GM23338 (cell line): Measurements from ENCODE around the gene FER. TPM values are rescaled to one million over a fixed set of nuclear protein-coding genes. Genes with fewer than 3 reads are reported as not detected.

Experiments used
- ATAC-seq: fragments of 200-7000 bp; cut with Tn5 transposase; 3 replicates; pipeline ENCODE4 v1.9.1; 2020
- DNase-seq: peaks from one replicate; pipeline ENCODE4 v3.0.0-alpha.2; 2015; ENCODE audit warnings: low spot score
- H2AFZ ChIP-seq: fragments of 200-600 bp; sonication (generic); 2 replicates; pipeline ENCODE4 v1.8.0; 2016; ENCODE audit warnings: antibody characterized with exemption, mild to moderate bottlenecking, moderate library complexity
- H3F3A ChIP-seq: fragments of 200-600 bp; sonication (generic); replicated peaks from 2 replicates; pipeline ENCODE4 v1.8.0; 2017; ENCODE audit warnings: antibody characterized with exemption, mixed run types, low read depth
- H3K27ac ChIP-seq: fragments of 200-600 bp; sonication (generic); 2 replicates; pipeline ENCODE4 v1.6.1; 2016; ENCODE audit warnings: low read depth
- H3K27me3 ChIP-seq: fragments of 200-600 bp; sonication (generic); 2 replicates; pipeline ENCODE4 v1.8.0; 2016; ENCODE audit warnings: mild to moderate bottlenecking, mixed run types, moderate library complexity; ENCODE audit not compliant: insufficient read depth
- H3K36me3 ChIP-seq: fragments of 200-600 bp; sonication (generic); 2 replicates; pipeline ENCODE4 v1.8.0; 2016; ENCODE audit warnings: mild to moderate bottlenecking; ENCODE audit not compliant: insufficient read depth
- H3K4me1 ChIP-seq: fragments of 200-600 bp; sonication (generic); 2 replicates; pipeline ENCODE4 v1.8.0; 2016; ENCODE audit warnings: mild to moderate bottlenecking, moderate library complexity; ENCODE audit not compliant: insufficient read depth
- H3K4me2 ChIP-seq: fragments of 200-600 bp; sonication (generic); 2 replicates; pipeline ENCODE4 v1.7.1; 2017; ENCODE audit warnings: mixed run types
- H3K4me3 ChIP-seq: fragments of 200-600 bp; sonication (generic); 2 replicates; pipeline ENCODE4 v1.6.1; 2016; ENCODE audit warnings: mixed run types
- H3K79me2 ChIP-seq: fragments of 200-600 bp; sonication (generic); replicated peaks from 2 replicates; pipeline ENCODE4 v1.8.0; 2017; ENCODE audit warnings: mild to moderate bottlenecking; ENCODE audit not compliant: insufficient read depth
- H3K9me2 ChIP-seq: fragments of 200-600 bp; sonication (generic); 2 replicates; pipeline ENCODE4 v1.8.0; 2017; ENCODE audit not compliant: insufficient read depth
- H4K20me1 ChIP-seq: fragments of 200-600 bp; sonication (generic); replicated peaks from 2 replicates; pipeline ENCODE4 v1.8.0; 2017; ENCODE audit warnings: mild to moderate bottlenecking; ENCODE audit not compliant: insufficient read depth
- H3K27ac Mint-ChIP-seq: 2 replicates; pipeline ENCODE4 v1.8.0; 2020; ENCODE audit warnings: inconsistent platforms, mild to moderate bottlenecking, moderate library complexity, mixed read lengths
- H3K27me3 Mint-ChIP-seq: 3 replicates; pipeline ENCODE4 v1.8.0; 2022; ENCODE audit warnings: low read depth, mild to moderate bottlenecking, moderate library complexity, mixed read lengths, inconsistent platforms; ENCODE audit not compliant: insufficient read depth, poor library complexity
- H3K36me3 Mint-ChIP-seq: 3 replicates; pipeline ENCODE4 v1.8.0; 2021; ENCODE audit warnings: low read depth, mild to moderate bottlenecking, inconsistent platforms, moderate library complexity, mixed read lengths
- H3K4me1 Mint-ChIP-seq: 3 replicates; pipeline ENCODE4 v1.8.0; 2020; ENCODE audit warnings: mild to moderate bottlenecking, inconsistent platforms, mixed read lengths
- H3K4me3 Mint-ChIP-seq: 3 replicates; pipeline ENCODE4 v1.8.0; 2021; ENCODE audit warnings: moderate library complexity, mild to moderate bottlenecking, inconsistent platforms, mixed read lengths
- H3K9me3 Mint-ChIP-seq: 3 replicates; pipeline ENCODE4 v1.8.0; 2020; ENCODE audit warnings: moderate library complexity, mild to moderate bottlenecking, inconsistent platforms, mixed read lengths
- CREB1 ChIP-seq: fragments of 250-450 bp; sonication (Bioruptor Pico); IDR thresholded peaks from 2 replicates; pipeline ENCODE4 v1.5.0; 2020; ENCODE audit warnings: low read depth, mild to moderate bottlenecking, moderate library complexity
- EZH2phosphoT487 ChIP-seq: fragments of 200-600 bp; sonication (generic); IDR thresholded peaks from one replicate; pipeline ENCODE4 v1.8.1; 2018; ENCODE audit warnings: antibody characterized with exemption; ENCODE audit not compliant: unreplicated experiment
- JUNB ChIP-seq: IDR thresholded peaks from one replicate; pipeline ENCODE4 v1.6.1; 2016; ENCODE audit warnings: antibody characterized with exemption; ENCODE audit not compliant: unreplicated experiment
- NANOG ChIP-seq: IDR thresholded peaks from 2 replicates; pipeline ENCODE4 v1.6.1; 2016; ENCODE audit warnings: antibody characterized with exemption, borderline replicate concordance
- POLR2AphosphoS5 ChIP-seq: IDR thresholded peaks from 2 replicates; pipeline ENCODE4 v1.6.1; 2016; ENCODE audit warnings: antibody characterized with exemption, low read depth
- REST ChIP-seq: IDR thresholded peaks from one replicate; pipeline ENCODE4 v1.6.1; 2018; ENCODE audit warnings: antibody characterized with exemption; ENCODE audit not compliant: unreplicated experiment
- ZNF114 ChIP-seq: fragments of 250-450 bp; sonication (Bioruptor Pico); IDR thresholded peaks from 2 replicates; pipeline ENCODE4 v1.5.0; 2020; ENCODE audit warnings: mild to moderate bottlenecking, moderate library complexity
- ZNF331 ChIP-seq: fragments of 250-450 bp; sonication (Bioruptor Pico); IDR thresholded peaks from 2 replicates; pipeline ENCODE4 v1.5.0; 2020; ENCODE audit warnings: low read depth, mild to moderate bottlenecking, moderate library complexity
- polyA plus RNA-seq: library from polyadenylated mRNA; unstranded; fragments of >200 nt; fragmentation: Nextera tagmentation; extraction: Ambion mirVana; gene quantifications from 2 replicates; pipeline ENCODE4 v1.2.1, GENCODE V29; 2016
- total RNA-seq: library from RNA; depleted of rRNA; stranded (reverse); fragments of >200 nt; shearing (Covaris generic); gene quantifications from 2 replicates; pipeline ENCODE4 v1.2.3, GENCODE V29; 2014
- TF ChIP-seq, protein P1 (sequence below), 2 experiments: fragments of 200-600 bp in 1 of 2; sonication (generic) in 1 of 2; conservative IDR thresholded peaks; 2 replicates each; pipeline versions ENCODE4 v1.5.1 to v1.6.1; 2016 to 2017; ENCODE audit warnings: antibody characterized with exemption in 2 of 2, low read depth in 2 of 2, mild to moderate bottlenecking in 2 of 2, moderate library complexity in 1 of 2
- TF ChIP-seq, protein P2 (sequence below): IDR thresholded peaks from 2 replicates; pipeline ENCODE4 v1.6.1; 2016; ENCODE audit warnings: antibody characterized with exemption
- TF ChIP-seq, protein P3 (sequence below): fragments of 250-450 bp; sonication (Bioruptor Pico); IDR thresholded peaks from 2 replicates; pipeline ENCODE4 v1.5.0; 2020; ENCODE audit warnings: mild to moderate bottlenecking, moderate library complexity

The FER gene
- total and polyA plus RNA-seq, 2 experiments from 2014 or later = 17.4 to 34.8 TPM

- H4K20me1 ChIP-seq = no peaks in the 10 kb centered on the region
Measured at GRCh38 chr5:109030360-109031143, 282.9 kb downstream of the FER start.

More at GRCh38 chr5:109030360-109031143, 282.9 kb downstream of the FER start:
- H2AFZ ChIP-seq = no peak overlapping the region
- no peak overlapping the region for H3K4me3 ChIP-seq
- H3K27me3 ChIP-seq = no peaks in the 10 kb centered on the region
- DNase-seq (no peak), ATAC-seq (no peak; the same call in 2 of the 3 replicates)
- no peaks in the 10 kb centered on the region for H3K4me1 ChIP-seq
- Mint-ChIP-seq H3K27me3 (peaks cover 2% of the 10 kb centered on the region), H3K27ac (peak overlapping the region; percentile 79), H3K4me1 (0 out of 3 replicates have a peak, but pooled peaks cover 5% of the 10 kb centered on the region), H3K9me3 (no peaks in the 10 kb centered on the region), H3K36me3 (no peaks in the 10 kb centered on the region), H3K4me3 (no peak overlapping the region)
- no peak overlapping the region for H3K27ac ChIP-seq
- H3K36me3 ChIP-seq = no peaks in the 10 kb centered on the region
- H3K79me2 ChIP-seq = no peaks in the 10 kb centered on the region
- no peak overlapping the region for H3K4me2 ChIP-seq
- no peaks in the 10 kb centered on the region for H3K9me2 ChIP-seq
- TF ChIP-seq ZNF114 = no peak
- TF ChIP-seq, protein P1, sequence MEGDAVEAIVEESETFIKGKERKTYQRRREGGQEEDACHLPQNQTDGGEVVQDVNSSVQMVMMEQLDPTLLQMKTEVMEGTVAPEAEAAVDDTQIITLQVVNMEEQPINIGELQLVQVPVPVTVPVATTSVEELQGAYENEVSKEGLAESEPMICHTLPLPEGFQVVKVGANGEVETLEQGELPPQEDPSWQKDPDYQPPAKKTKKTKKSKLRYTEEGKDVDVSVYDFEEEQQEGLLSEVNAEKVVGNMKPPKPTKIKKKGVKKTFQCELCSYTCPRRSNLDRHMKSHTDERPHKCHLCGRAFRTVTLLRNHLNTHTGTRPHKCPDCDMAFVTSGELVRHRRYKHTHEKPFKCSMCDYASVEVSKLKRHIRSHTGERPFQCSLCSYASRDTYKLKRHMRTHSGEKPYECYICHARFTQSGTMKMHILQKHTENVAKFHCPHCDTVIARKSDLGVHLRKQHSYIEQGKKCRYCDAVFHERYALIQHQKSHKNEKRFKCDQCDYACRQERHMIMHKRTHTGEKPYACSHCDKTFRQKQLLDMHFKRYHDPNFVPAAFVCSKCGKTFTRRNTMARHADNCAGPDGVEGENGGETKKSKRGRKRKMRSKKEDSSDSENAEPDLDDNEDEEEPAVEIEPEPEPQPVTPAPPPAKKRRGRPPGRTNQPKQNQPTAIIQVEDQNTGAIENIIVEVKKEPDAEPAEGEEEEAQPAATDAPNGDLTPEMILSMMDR (conservative IDR thresholded peaks at IDR 0.05; ENCODE audit: low read depth in 2 of 2) = no peak
- TF ChIP-seq, protein P2, sequence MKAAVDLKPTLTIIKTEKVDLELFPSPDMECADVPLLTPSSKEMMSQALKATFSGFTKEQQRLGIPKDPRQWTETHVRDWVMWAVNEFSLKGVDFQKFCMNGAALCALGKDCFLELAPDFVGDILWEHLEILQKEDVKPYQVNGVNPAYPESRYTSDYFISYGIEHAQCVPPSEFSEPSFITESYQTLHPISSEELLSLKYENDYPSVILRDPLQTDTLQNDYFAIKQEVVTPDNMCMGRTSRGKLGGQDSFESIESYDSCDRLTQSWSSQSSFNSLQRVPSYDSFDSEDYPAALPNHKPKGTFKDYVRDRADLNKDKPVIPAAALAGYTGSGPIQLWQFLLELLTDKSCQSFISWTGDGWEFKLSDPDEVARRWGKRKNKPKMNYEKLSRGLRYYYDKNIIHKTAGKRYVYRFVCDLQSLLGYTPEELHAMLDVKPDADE = no peak
- no peak for TF ChIP-seq REST
- no peak for TF ChIP-seq NANOG
- TF ChIP-seq EZH2phosphoT487 = no peak
- no peak for TF ChIP-seq CREB1
- TF ChIP-seq, protein P3, sequence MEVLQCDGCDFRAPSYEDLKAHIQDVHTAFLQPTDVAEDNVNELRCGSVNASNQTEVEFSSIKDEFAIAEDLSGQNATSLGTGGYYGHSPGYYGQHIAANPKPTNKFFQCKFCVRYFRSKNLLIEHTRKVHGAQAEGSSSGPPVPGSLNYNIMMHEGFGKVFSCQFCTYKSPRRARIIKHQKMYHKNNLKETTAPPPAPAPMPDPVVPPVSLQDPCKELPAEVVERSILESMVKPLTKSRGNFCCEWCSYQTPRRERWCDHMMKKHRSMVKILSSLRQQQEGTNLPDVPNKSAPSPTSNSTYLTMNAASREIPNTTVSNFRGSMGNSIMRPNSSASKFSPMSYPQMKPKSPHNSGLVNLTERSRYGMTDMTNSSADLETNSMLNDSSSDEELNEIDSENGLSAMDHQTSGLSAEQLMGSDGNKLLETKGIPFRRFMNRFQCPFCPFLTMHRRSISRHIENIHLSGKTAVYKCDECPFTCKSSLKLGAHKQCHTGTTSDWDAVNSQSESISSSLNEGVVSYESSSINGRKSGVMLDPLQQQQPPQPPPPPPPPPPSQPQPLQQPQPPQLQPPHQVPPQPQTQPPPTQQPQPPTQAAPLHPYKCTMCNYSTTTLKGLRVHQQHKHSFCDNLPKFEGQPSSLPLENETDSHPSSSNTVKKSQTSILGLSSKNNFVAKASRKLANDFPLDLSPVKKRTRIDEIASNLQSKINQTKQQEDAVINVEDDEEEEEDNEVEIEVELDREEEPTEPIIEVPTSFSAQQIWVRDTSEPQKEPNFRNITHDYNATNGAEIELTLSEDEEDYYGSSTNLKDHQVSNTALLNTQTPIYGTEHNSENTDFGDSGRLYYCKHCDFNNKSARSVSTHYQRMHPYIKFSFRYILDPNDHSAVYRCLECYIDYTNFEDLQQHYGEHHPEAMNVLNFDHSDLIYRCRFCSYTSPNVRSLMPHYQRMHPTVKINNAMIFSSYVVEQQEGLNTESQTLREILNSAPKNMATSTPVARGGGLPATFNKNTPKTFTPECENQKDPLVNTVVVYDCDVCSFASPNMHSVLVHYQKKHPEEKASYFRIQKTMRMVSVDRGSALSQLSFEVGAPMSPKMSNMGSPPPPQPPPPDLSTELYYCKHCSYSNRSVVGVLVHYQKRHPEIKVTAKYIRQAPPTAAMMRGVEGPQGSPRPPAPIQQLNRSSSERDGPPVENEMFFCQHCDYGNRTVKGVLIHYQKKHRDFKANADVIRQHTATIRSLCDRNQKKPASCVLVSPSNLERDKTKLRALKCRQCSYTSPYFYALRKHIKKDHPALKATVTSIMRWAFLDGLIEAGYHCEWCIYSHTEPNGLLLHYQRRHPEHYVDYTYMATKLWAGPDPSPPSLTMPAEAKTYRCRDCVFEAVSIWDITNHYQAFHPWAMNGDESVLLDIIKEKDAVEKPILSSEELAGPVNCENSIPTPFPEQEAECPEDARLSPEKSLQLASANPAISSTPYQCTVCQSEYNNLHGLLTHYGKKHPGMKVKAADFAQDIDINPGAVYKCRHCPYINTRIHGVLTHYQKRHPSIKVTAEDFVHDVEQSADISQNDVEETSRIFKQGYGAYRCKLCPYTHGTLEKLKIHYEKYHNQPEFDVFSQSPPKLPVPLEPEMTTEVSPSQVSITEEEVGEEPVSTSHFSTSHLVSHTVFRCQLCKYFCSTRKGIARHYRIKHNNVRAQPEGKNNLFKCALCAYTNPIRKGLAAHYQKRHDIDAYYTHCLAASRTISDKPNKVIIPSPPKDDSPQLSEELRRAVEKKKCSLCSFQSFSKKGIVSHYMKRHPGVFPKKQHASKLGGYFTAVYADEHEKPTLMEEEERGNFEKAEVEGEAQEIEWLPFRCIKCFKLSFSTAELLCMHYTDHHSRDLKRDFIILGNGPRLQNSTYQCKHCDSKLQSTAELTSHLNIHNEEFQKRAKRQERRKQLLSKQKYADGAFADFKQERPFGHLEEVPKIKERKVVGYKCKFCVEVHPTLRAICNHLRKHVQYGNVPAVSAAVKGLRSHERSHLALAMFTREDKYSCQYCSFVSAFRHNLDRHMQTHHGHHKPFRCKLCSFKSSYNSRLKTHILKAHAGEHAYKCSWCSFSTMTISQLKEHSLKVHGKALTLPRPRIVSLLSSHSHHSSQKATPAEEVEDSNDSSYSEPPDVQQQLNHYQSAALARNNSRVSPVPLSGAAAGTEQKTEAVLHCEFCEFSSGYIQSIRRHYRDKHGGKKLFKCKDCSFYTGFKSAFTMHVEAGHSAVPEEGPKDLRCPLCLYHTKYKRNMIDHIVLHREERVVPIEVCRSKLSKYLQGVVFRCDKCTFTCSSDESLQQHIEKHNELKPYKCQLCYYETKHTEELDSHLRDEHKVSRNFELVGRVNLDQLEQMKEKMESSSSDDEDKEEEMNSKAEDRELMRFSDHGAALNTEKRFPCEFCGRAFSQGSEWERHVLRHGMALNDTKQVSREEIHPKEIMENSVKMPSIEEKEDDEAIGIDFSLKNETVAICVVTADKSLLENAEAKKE (CRISPR knock-in tag) = no peak
- TF ChIP-seq JUNB = no peak
- TF ChIP-seq ZNF331 (CRISPR knock-in tag) = no peak
- TF ChIP-seq POLR2AphosphoS5 = no peak
- no peaks in the 10 kb centered on the region for H3F3A ChIP-seq
